Neural cell (in vitro differentiated cells): Measurements from ENCODE around the gene INTS12. TPM values are rescaled to one million over a fixed set of nuclear protein-coding genes. Genes with fewer than 3 reads are reported as not detected.

ENCODE experiments used
- H2AFZ ChIP-seq: fragments of 200-600, 300-800 bp; sonication (generic), shearing (Covaris generic); 2 replicates; pipeline ENCODE4 v1.6.0; 2014; ENCODE audit warnings: low read depth, mild to moderate bottlenecking, antibody characterized with exemption, low read length, moderate library complexity
- H3F3A ChIP-seq: fragments of 200-600 bp; shearing (Covaris generic); 2 replicates; pipeline ENCODE4 v1.6.1; 2016; ENCODE audit warnings: mild to moderate bottlenecking, moderate library complexity, mixed read lengths, antibody characterized with exemption, low read length; ENCODE audit not compliant: insufficient read depth, poor library complexity, severe bottlenecking
- H3K27ac ChIP-seq: fragments of 200-600, 300-800 bp; sonication (generic), shearing (Covaris generic); 2 replicates; pipeline ENCODE4 v1.5.1; 2014; ENCODE audit warnings: mild to moderate bottlenecking, low read length, moderate library complexity
- H3K27me3 ChIP-seq: fragments of 300-800, 200-600 bp; sonication (generic), shearing (Covaris generic); 2 replicates; pipeline ENCODE4 v1.6.0; 2014; ENCODE audit warnings: mild to moderate bottlenecking, low read depth, low read length, moderate library complexity; ENCODE audit not compliant: insufficient read depth
- H3K36me3 ChIP-seq: fragments of 300-800, 200-600 bp; sonication (generic), shearing (Covaris generic); 2 replicates; pipeline ENCODE4 v1.5.1; 2014; ENCODE audit warnings: mild to moderate bottlenecking, antibody characterized with exemption, low read length, moderate library complexity; ENCODE audit not compliant: insufficient read depth
- H3K4me2 ChIP-seq: fragments of 300-800, 200-600 bp; sonication (generic), shearing (Covaris generic); 2 replicates; pipeline ENCODE4 v1.6.0; 2014; ENCODE audit warnings: mild to moderate bottlenecking, low read length
- H3K4me3 ChIP-seq: fragments of 300-800, 200-600 bp; sonication (generic), shearing (Covaris generic); 2 replicates; pipeline ENCODE4 v1.5.1; 2014; ENCODE audit warnings: mild to moderate bottlenecking, low read length, moderate library complexity
- H3K79me2 ChIP-seq: fragments of 200-600 bp; shearing (Covaris generic); replicated peaks from 2 replicates; pipeline ENCODE4 v1.6.0; 2014; ENCODE audit warnings: mild to moderate bottlenecking, low read length, moderate library complexity; ENCODE audit not compliant: insufficient read depth
- H3K9ac ChIP-seq: fragments of 300-800, 200-600 bp; sonication (generic), shearing (Covaris generic); 2 replicates; pipeline ENCODE4 v1.6.1; 2016; ENCODE audit warnings: mild to moderate bottlenecking, low read length, mixed read lengths
- H3K9me2 ChIP-seq: fragments of 200-600 bp; shearing (Covaris generic); 2 replicates; pipeline ENCODE4 v1.6.1; 2016; ENCODE audit warnings: mild to moderate bottlenecking, low read length, mixed read lengths; ENCODE audit not compliant: insufficient read depth
- H3K9me3 ChIP-seq: fragments of 200-600, 300-800 bp; sonication (generic), shearing (Covaris generic); 2 replicates; pipeline ENCODE4 v1.6.1; 2016; ENCODE audit warnings: mild to moderate bottlenecking, mixed run types, low read length, moderate library complexity, mixed read lengths
- H4K20me1 ChIP-seq: fragments of 200-600 bp; shearing (Covaris generic); 2 replicates; pipeline ENCODE4 v1.6.1; 2016; ENCODE audit warnings: mild to moderate bottlenecking, mixed run types; ENCODE audit not compliant: insufficient read depth
- CTCF ChIP-seq: fragments of 450-650 bp; IDR thresholded peaks from 2 replicates; pipeline ENCODE4 v1.5.1; 2014; ENCODE audit warnings: antibody characterized with exemption, mild to moderate bottlenecking, moderate library complexity; ENCODE audit not compliant: poor library complexity, severe bottlenecking
- EP300 ChIP-seq: fragments of 450-650 bp; conservative IDR thresholded peaks from 2 replicates; pipeline ENCODE4 v1.6.1; 2014; ENCODE audit warnings: antibody characterized with exemption, mild to moderate bottlenecking, moderate library complexity; ENCODE audit not compliant: poor library complexity, severe bottlenecking
- EZH2 ChIP-seq: fragments of 200-600, 300-800 bp; shearing (Covaris generic), sonication (generic); IDR thresholded peaks from 2 replicates; pipeline ENCODE4 v1.6.1; 2014; ENCODE audit warnings: antibody characterized with exemption, low read length, borderline replicate concordance, mild to moderate bottlenecking; ENCODE audit not compliant: insufficient read depth, poor library complexity, severe bottlenecking
- MXI1 ChIP-seq: fragments of 450-650 bp; conservative IDR thresholded peaks from 2 replicates; pipeline ENCODE4 v1.6.1; 2014; ENCODE audit warnings: antibody characterized with exemption, mild to moderate bottlenecking; ENCODE audit not compliant: poor library complexity, severe bottlenecking
- POLR2AphosphoS5 ChIP-seq: IDR thresholded peaks from 2 replicates; pipeline ENCODE4 v1.6.1; 2012
- RAD21 ChIP-seq: fragments of 450-650 bp; conservative IDR thresholded peaks from 2 replicates; pipeline ENCODE4 v1.6.1; 2014; ENCODE audit warnings: antibody characterized with exemption, mild to moderate bottlenecking, moderate library complexity
- REST ChIP-seq: IDR thresholded peaks from 2 replicates; pipeline ENCODE4 v1.6.1; 2012; ENCODE audit warnings: borderline replicate concordance
- SMC3 ChIP-seq: fragments of 450-650 bp; conservative IDR thresholded peaks from 2 replicates; pipeline ENCODE4 v1.6.1; 2014; ENCODE audit warnings: antibody characterized with exemption, mild to moderate bottlenecking, moderate library complexity; ENCODE audit not compliant: poor library complexity
- TAF1 ChIP-seq: IDR thresholded peaks from 2 replicates; pipeline ENCODE4 v1.6.1; 2012; ENCODE audit warnings: low read depth
- polyA minus RNA-seq: library from RNA; depleted of rRNA, polyadenylated mRNA; stranded (reverse); fragments of >200 nt; gene quantifications from 2 replicates; pipeline ENCODE4 v1.2.3, GENCODE V29; 2014
- polyA plus RNA-seq: library from polyadenylated mRNA; depleted of rRNA; stranded (reverse); fragments of >200 nt; gene quantifications from 2 replicates; pipeline ENCODE4 v1.2.3, GENCODE V29; 2014

Gene INTS12
- polyA plus RNA-seq, result 24.2 and 24.4 TPM in 2 replicates
- polyA minus RNA-seq, result 32.6 and 39.6 TPM in 2 replicates

- peak within 1 kb of the TSS; percentile 89 for H3K27ac ChIP-seq
- H3K4me3 ChIP-seq, result peak within 1 kb of the TSS; percentile 88
- no peaks in the 10 kb centered on the region for H4K20me1 ChIP-seq
- H3K36me3 ChIP-seq, result no peaks in the 10 kb centered on the region
- peak; percentile 85 for TF ChIP-seq MXI1
- TF ChIP-seq REST, result peak; percentile 94
- TF ChIP-seq EP300, result no peak
- peak; percentile 22 for TF ChIP-seq CTCF
- peak; percentile 62 for TF ChIP-seq RAD21
- peak; percentile 93 for TF ChIP-seq POLR2AphosphoS5
- peak; percentile 69 for TF ChIP-seq SMC3
- no peak for TF ChIP-seq EZH2
- TF ChIP-seq TAF1, result peak; percentile 85
- H2AFZ ChIP-seq, result peak within 1 kb of the TSS; percentile 79
- H3K9ac ChIP-seq, result peak within 1 kb of the TSS; percentile 88
- peaks cover 55% of the 10 kb centered on the region for H3K79me2 ChIP-seq
- peak within 1 kb of the TSS; percentile 89 for H3K4me2 ChIP-seq
- peaks cover 8% of the 10 kb centered on the region for H3F3A ChIP-seq
- H3K27me3 ChIP-seq, result no peaks in the 10 kb centered on the region
- no peaks in the 10 kb centered on the region for H3K9me3 ChIP-seq
- H3K9me2 ChIP-seq, result no peaks in the 10 kb centered on the region
Measured at GRCh38 chr4:105708181-105709080, at the start of gene INTS12, which contains the start of gene GSTCD. Gene INTS12 (minus strand): TSS chr4:105708689. CDS start chr4:105700005, 8,684 bp downstream. Gene GSTCD (plus strand): TSS chr4:105708784. CDS start chr4:105717614, 8,830 bp downstream.

GRCh38 chr4:105755375-105755774 lies 46.9 kb upstream of the INTS12 start:
- no peak overlapping the region for H2AFZ ChIP-seq
- no peaks in the 10 kb centered on the region for H3K36me3 ChIP-seq
- no peaks in the 10 kb centered on the region for H4K20me1 ChIP-seq
- no peak overlapping the region for H3K27ac ChIP-seq
- H3K9me2 ChIP-seq, result no peaks in the 10 kb centered on the region
- H3K9me3 ChIP-seq, result no peaks in the 10 kb centered on the region
- H3K79me2 ChIP-seq, result no peaks in the 10 kb centered on the region
- no peak for TF ChIP-seq SMC3
- no peak for TF ChIP-seq POLR2AphosphoS5
- no peak for TF ChIP-seq MXI1
- no peak for TF ChIP-seq TAF1
- TF ChIP-seq EZH2, result no peak
- no peak for TF ChIP-seq CTCF
- no peak for TF ChIP-seq REST
- TF ChIP-seq RAD21, result no peak
- TF ChIP-seq EP300, result no peak
- H3K27me3 ChIP-seq, result no peaks in the 10 kb centered on the region
- H3K4me3 ChIP-seq, result no peak overlapping the region
- H3K9ac ChIP-seq, result no peak overlapping the region
- no peak overlapping the region for H3K4me2 ChIP-seq
- no peaks in the 10 kb centered on the region for H3F3A ChIP-seq
